Loucy (cell line): Measurements from ENCODE around the gene DLX5.

Experiments used
- CTCF ChIP-seq: fragments of 200-600 bp; sonication (generic); conservative IDR thresholded peaks from 2 replicates; pipeline ENCODE4 v1.5.1; 2014; ENCODE audit warnings: mild to moderate bottlenecking, antibody characterized with exemption, low read length
- EZH2phosphoT487 ChIP-seq: fragments of 200-600 bp; IDR thresholded peaks from 2 replicates; pipeline ENCODE4 v1.6.1; 2018; ENCODE audit warnings: antibody characterized with exemption, mild to moderate bottlenecking, moderate library complexity, borderline replicate concordance

- TF ChIP-seq CTCF, result no peak
- TF ChIP-seq EZH2phosphoT487, result no peak
These were observed 17.6 kb downstream of the DLX5 start for GRCh38 chr7:97006816-97007582.
